A673 (cell line): ENCODE measurements around the gene CYP1A2.

Experiments used
- EZH2 ChIP-seq: fragments of 200-600 bp; sonication (generic); IDR thresholded peaks from 2 replicates; pipeline ENCODE4 v1.6.1; 2017; ENCODE audit warnings: borderline replicate concordance, low read depth, mild to moderate bottlenecking, mixed read lengths, antibody characterized with exemption, low read length; ENCODE audit not compliant: poor library complexity, severe bottlenecking
- TF ChIP-seq, protein P1 (sequence below): fragments of 300-800, 200-600 bp; sonication (generic); conservative IDR thresholded peaks from 2 replicates; pipeline ENCODE4 v1.5.1; 2017; ENCODE audit warnings: low read depth, mild to moderate bottlenecking, antibody characterized with exemption, low read length, moderate library complexity, mixed read lengths

GRCh38 chr15:74742422-74742821 is 6.2 kb upstream of the CYP1A2 start:
- TF ChIP-seq, protein P1, sequence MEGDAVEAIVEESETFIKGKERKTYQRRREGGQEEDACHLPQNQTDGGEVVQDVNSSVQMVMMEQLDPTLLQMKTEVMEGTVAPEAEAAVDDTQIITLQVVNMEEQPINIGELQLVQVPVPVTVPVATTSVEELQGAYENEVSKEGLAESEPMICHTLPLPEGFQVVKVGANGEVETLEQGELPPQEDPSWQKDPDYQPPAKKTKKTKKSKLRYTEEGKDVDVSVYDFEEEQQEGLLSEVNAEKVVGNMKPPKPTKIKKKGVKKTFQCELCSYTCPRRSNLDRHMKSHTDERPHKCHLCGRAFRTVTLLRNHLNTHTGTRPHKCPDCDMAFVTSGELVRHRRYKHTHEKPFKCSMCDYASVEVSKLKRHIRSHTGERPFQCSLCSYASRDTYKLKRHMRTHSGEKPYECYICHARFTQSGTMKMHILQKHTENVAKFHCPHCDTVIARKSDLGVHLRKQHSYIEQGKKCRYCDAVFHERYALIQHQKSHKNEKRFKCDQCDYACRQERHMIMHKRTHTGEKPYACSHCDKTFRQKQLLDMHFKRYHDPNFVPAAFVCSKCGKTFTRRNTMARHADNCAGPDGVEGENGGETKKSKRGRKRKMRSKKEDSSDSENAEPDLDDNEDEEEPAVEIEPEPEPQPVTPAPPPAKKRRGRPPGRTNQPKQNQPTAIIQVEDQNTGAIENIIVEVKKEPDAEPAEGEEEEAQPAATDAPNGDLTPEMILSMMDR: no peak
- TF ChIP-seq EZH2: no peak
